ENCODE results near the gene NEU1. TPM values are rescaled to one million over a fixed set of nuclear protein-coding genes. Genes with fewer than 3 reads are reported as not detected.

NEU1 gene
- total and polyA plus RNA-seq, 2 of the 8 experiments (the other 6 are each of a cell fraction or from before 2014, with no cell fraction given), result 41.2 to 72.1 TPM

- no peak overlapping the region for H2BK5ac ChIP-seq (ENCODE audit: low read depth, low read length)
- no peak overlapping the region for H4K5ac ChIP-seq (ENCODE audit: insufficient read length, low read depth, low read length)
- no peak overlapping the region for H3K9ac ChIP-seq (replicated peaks in 1 of 4; ENCODE audit: extremely low read depth in 1 of 4, low read depth in 3 of 4, low read length in 3 of 4)
- H2AK5ac ChIP-seq (ENCODE audit: low read depth, low read length), result no peak overlapping the region
- no peak overlapping the region for H3K56ac ChIP-seq (replicated peaks; ENCODE audit: insufficient read length, low read depth, low read length)
- no peak overlapping the region for H3K14ac ChIP-seq (ENCODE audit: insufficient read length)
- ChIA-PET CTCF (ENCODE audit: partially characterized antibody) (interaction anchor here (0.7 to 1.5 kb wide), 4 partner anchors 12 to 136 kb away, joined by 3 to 5 read pairs (median 3); partner anchors contain the start of gene NEU1), POLR2A (ENCODE audit: partially characterized antibody) (interaction anchor here (0.6 to 1.7 kb wide), 6 partner anchors 11 to 192 kb away, joined by 3 to 6 read pairs (median 4); partner anchors contain the start of gene EHMT2)
- H3K27ac ChIP-seq (ENCODE audit: low read depth, low read length), result no peak overlapping the region
- DNase-seq (ENCODE audit: low read depth in 1 of 2, low spot score in 2 of 2), result no peak
- FAIRE-seq, result no peak
- WGBS, 2 experiments (ENCODE audit: extremely low coverage in 1 of 2, insufficient coverage in 1 of 2, insufficient read length in 1 of 2, insufficient replicate concordance in 2 of 2, low coverage in 1 of 2, low lambda C conversion rate in 2 of 2, missing lambda C conversion rate in 1 of 2), result 86% methylated on average over 4 of the region's 4 CpGs; no CpG with 5 or more reads in 1 of the 2 experiments
- H4K91ac ChIP-seq (replicated peaks; ENCODE audit: insufficient read length, low read length), result no peak overlapping the region
- H3K79me1 ChIP-seq (ENCODE audit: low read depth, low read length), result no peaks in the 10 kb centered on the region
- no peaks in the 10 kb centered on the region for H3K9me3 ChIP-seq (ENCODE audit: insufficient read depth in 2 of 2, low read depth in 1 of 2, low read length in 1 of 2)
- H2BK120ac ChIP-seq (replicated peaks; ENCODE audit: low read depth, low read length), result no peak overlapping the region
- no peak overlapping the region for H3K18ac ChIP-seq (ENCODE audit: extremely low read depth, low read length)
- no peak overlapping the region for H3K4ac ChIP-seq (replicated peaks; ENCODE audit: insufficient read length, low read depth, low read length)
- H2BK20ac ChIP-seq (ENCODE audit: low read length), result no peak overlapping the region
- TF ChIP-seq CEBPB (IDR thresholded peaks at IDR 0.05; ENCODE audit: low read depth, low read length) (no peak), USF2 (IDR thresholded peaks at IDR 0.05; ENCODE audit: low read length) (no peak)
- no peaks in the 10 kb centered on the region for H3K36me3 ChIP-seq (ENCODE audit: control insufficient read depth in 2 of 4, insufficient read depth in 4 of 4, low read length in 3 of 4)
- no peak overlapping the region for H2BK15ac ChIP-seq (ENCODE audit: low read length)
- H3K23me2 ChIP-seq (ENCODE audit: low read depth, low read length), result no peaks in the 10 kb centered on the region
- no peak overlapping the region for H2BK12ac ChIP-seq (ENCODE audit: low read depth, low read length)
- H3K79me2 ChIP-seq (ENCODE audit: control insufficient read depth in 1 of 2, insufficient read depth in 2 of 2, low read length in 2 of 2), result no peaks in the 10 kb centered on the region
- H2AFZ ChIP-seq (ENCODE audit: low read length), result no peak overlapping the region
- H3K27me3 ChIP-seq (replicated peaks in 1 of 4; ENCODE audit: control insufficient read depth in 3 of 4, extremely low read depth in 1 of 4, insufficient read depth in 3 of 4, low read length in 3 of 4), result no peaks in the 10 kb centered on the region
- H4K8ac ChIP-seq (ENCODE audit: extremely low read depth, insufficient read depth, low read length), result no peak overlapping the region
- H4K20me1 ChIP-seq (replicated peaks in 1 of 2; ENCODE audit: control insufficient read depth in 1 of 2, insufficient read depth in 2 of 2, low read length in 2 of 2), result no peaks in the 10 kb centered on the region
- no peak overlapping the region for H3K4me2 ChIP-seq (ENCODE audit: insufficient read depth in 1 of 2, low read depth in 2 of 2, low read length in 2 of 2)
- H3K4me3 ChIP-seq (ENCODE audit: extremely low read depth in 1 of 4, insufficient read depth in 2 of 4, low read depth in 3 of 4, low read length in 4 of 4), result no peak overlapping the region
- H3K4me1 ChIP-seq (replicated peaks in 1 of 4; ENCODE audit: control insufficient read depth in 3 of 4, insufficient read depth in 4 of 4, low read length in 3 of 4), result peaks cover 0 to 9% (median 5%) of the 10 kb centered on the region in 4 experiments; a peak in 3 of 7 replicates
- H3K23ac ChIP-seq (ENCODE audit: insufficient read length), result no peak overlapping the region
Observed at GRCh38 chr6:31908791-31909190, 46.2 kb upstream of the NEU1 start.
